NCI-H2196 (cell line): ENCODE measurements around the gene ZMIZ1.

Experiments
- DNase-seq: peaks from one replicate; lab custom pipeline; 2025; ENCODE audit not compliant: unreplicated experiment; lab: John Stamatoyannopoulos, UW

Gene ZMIZ1

DNA sequence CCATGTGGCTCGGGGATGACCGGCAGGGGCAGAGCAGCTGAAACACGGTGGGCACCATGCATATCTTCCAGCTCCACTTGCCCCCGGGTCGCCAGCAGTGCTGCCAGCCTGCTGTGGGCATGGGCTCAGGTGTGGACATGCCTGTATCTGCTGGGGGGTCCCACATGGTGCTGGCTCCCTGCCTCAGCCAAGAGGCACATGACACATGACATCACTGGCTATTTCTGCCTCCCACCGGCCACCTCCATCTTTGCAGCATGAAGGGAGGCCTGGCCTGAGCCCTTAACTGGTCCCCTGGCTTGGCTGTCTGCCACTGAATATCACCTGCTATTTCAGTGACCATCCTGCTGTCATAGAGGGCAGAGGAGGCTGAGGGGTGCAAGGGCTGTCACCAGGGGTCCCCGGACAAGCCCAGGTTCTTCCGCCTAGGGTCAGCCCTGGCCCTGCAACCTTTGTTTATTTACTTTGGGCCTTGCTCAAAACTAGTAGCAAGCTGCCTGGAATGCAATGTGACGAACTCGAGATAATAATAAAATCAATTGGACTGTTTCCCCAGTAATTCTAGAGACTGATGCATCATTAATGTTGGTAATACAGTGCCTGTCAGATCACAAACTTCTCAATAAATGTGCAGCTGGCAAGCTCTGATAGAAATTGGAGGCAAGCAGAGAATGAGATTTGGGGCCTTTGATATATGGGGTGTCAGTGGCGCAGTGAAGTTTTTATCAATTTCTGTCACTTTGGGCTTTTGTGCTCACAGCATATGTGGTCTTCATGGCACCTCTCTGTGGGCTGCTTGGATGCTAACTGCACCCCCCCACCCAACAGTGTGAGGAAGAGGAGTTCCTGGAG is 28.5 kb downstream of the ZMIZ1 start:
- DNase-seq: no peak

DNA sequence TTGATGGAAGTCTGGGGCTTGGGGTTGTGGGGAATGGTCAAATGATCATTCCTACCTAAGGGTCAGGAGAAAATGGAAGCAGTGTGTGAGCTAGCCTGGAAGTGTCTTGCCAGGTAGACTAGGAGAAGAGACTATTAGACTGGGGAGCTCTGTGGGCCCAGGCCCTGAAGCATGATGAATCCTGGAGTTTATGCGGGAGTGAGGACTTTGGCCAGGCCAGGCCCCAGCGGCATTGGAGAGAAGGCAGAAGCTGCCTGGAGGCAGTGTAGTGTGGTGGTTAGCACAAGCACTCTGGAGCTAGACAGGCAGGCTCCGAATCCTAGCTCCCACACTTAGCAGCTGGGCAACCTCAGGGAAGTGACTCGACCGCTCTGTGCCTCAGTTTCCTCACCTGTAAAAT is 29.3 kb downstream of the ZMIZ1 start:
- no peak for DNase-seq

DNA sequence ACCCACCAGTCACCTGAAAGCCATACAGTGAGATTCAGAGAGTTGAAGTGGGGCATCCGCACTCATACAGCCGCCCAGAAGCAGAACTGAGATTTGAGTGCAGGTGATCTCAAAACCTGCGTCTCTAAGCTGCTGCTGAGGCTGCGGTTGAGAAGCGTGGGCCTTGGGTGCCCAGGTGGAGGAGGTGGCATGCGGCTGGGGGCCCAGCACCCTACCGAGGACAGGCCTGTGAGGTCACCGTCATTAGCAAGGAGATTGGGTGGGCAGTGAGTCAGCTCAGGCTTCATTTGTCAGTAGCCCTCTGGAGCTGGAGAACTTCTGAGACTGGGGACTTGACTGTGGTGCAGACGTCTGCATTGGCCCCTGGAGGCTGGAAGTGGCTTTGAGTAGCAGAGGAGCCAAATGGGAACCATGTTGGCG is 29.8 kb downstream of the ZMIZ1 start:
- DNase-seq: no peak

DNA sequence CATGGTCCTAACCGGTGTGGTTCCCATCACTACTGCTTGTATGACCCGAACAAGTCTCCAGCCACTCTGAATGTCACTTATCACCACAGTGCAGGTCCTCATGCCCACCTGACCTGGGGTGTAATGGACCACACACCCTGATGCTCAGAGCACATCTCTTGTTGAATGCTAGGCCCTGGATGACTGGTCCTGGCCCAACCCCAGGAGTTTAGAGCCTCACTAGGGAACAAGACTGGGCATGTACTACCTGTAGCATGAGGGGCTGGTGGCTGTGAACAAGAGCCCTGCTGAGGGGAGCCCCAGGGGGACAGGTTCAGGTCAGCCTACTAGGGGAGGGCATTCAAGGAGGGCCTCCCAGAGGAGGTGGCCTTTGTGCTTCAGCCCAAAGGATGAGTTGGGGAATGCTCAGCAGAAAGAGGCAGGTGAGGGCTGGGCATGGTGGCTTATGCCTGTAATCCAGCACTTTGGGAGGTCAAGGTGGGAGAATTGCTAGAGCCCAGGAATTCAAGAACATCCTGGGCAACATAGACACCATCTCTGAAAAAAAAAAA is 31.2 kb downstream of the ZMIZ1 start:
- no peak for DNase-seq

DNA sequence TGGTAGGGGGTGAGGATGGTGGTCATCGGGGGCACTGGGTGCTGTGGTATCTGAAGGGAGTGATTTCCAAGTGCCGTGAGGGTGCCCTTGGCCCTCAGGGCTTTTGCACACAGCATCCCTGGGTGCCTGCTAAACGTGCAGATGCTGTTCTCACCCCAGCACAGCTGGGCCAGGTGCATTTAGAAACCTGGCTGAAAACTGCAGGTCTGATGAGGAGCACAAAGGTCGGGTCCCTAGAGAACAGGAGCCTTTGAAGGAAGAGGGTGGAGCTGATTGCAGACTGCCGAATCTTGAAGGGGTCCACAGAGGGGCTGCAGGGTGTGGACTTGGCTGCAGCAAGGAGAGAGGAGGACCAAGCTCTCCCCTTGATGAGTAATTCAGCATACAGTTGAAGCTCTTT is 32.0 kb downstream of the ZMIZ1 start:
- no peak for DNase-seq

DNA sequence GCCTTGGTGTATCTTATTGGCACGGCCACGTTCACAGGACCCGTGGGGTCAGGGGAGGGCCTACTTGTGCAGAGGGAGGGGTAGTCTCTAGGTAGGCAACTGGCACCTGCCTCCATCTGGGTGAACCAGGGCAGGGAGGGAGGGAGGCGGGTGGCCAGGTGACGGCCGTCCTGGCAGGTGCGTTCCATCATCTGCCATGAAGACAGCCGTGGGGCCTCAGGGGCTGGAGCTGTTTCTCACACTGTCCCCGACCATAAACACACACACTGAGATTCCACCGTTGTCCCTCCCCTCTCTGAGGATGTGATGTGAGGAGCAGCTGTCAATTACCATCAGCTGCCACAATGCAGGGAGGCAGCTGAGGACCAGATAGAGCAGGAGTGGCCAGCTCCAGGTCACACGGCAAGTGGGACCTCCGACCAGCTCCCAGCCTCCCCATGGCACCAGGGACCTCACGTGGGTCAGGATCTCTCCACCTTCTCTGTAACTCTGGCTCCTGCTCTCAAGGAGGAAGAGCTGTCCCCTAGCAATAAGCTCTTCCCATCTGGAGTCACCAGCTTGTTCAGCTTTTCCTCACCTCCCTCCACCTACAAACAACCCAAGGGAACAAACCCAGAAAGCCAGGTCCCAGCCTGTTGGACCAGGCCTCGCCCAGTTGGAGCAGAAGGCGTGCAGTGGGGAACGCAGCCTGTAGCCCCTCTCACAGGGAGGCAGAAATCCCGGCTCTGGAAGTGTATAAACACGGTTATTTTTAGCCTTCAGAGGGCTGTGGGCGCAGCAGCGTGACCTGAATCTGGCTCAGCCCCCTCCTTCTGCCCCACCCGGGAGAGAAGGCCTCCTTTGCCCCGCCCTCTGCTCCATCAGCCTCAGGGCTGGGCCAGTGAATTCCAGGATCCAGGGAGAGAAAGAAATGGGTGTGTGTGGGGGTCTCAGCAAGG is 33.1 kb downstream of the ZMIZ1 start:
- no peak for DNase-seq

DNA sequence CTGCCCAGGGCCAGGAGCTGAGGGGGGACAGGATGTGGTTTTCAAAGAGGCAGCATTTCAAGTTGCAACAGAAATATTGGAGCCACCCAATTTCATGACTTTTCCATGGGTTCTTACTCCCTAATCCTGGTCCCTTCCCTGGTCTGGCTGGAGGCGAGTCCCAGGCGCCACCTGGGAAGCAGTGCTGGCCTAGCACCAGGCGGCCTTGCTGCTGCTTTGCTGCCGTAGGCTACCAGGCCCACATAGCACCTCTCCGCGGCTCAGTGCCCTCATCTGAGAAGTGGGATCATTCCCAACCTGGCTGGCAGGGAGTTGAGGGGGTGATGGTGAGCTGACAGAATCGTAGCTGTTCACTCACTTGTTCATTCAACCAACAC is 33.7 kb downstream of the ZMIZ1 start:
- DNase-seq: no peak

DNA sequence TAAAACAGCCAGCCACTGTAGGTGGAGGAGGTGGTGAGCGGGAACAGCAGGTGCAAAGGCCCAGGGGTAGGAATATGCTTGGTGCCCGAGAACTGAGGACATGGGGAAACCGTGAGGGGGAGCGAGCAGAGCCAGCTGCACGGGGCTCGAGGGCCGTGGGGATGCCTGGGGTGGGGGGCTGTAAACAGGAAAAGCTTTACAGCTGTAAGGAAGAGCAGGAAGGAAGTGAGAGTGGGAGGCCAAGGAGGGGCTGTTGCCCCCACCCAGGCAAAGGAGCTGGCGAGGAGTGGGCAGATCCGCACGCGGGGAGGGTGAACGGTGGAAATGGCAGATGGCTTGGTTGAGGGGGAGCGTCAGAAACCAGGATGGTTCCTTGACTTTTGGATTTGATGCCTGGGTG is 34.4 kb downstream of the ZMIZ1 start:
- DNase-seq: no peak

DNA sequence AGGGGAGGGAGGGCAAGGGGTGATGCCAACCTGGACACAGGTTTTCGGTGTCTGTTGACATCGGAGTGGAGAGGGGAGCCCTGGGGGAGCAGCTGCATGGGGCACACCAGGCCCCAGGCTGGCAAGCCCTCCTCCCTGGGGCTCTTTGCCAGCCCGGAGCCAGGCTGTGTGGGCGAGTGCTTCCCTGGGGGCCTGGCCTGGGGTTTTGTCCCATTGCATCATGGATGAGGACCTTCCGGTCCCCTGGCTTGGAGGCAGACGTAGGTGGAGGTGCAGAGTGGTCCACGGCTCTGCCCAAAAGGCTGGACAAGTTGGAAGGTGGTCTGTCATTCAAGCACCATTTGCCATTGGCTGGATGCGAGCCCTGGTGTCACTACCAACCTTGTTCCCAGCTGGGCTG is 34.8 kb downstream of the ZMIZ1 start:
- DNase-seq: no peak

DNA sequence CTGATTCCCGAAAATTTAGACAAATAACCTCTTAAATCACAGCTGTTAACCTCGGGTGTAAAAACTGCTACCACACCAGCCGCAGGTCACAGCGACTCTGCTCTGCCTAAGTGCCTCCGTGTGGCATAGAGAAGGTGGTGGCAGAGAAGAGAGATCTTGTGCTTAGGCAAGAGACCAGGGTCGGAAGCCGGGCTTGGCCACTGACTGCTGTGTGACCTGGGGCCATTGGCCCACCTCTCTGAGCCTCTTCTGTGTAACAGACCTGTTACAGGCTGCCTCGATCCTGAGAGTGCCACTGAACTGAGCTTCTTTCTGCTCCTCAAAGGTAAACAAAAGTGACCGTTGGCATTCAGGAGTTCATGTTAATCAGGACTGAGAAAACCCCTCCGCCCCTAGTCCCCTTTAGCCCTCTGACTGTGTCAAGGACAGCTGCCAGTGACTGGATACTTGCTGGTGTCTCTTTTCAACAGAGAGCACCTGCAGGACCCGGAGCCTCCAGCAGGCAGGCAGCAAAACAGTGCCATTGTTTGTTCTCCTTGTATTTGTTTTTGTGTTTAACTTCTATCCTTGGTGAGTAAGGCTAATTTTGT is 36.5 kb downstream of the ZMIZ1 start:
- DNase-seq: no peak

DNA sequence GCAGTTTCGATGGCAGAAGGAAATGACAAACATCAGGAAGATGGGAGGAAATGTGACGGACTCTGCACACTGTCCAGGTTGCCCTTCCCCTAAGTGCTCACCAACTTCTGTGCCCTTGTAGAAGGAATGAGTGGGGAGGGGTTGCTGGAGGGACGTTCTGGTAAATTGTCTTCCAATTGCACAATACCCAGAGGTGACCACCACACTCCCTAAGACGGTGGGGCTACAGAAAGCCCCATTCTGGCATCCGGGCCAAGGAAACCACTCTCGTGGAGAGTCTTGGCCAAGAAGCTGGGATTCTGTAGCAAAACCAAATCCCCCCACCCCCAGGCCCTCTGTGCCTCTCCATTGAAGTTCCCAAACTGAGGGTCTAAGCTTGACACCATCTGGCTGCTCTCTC is 37.1 kb downstream of the ZMIZ1 start:
- no peak for DNase-seq

DNA sequence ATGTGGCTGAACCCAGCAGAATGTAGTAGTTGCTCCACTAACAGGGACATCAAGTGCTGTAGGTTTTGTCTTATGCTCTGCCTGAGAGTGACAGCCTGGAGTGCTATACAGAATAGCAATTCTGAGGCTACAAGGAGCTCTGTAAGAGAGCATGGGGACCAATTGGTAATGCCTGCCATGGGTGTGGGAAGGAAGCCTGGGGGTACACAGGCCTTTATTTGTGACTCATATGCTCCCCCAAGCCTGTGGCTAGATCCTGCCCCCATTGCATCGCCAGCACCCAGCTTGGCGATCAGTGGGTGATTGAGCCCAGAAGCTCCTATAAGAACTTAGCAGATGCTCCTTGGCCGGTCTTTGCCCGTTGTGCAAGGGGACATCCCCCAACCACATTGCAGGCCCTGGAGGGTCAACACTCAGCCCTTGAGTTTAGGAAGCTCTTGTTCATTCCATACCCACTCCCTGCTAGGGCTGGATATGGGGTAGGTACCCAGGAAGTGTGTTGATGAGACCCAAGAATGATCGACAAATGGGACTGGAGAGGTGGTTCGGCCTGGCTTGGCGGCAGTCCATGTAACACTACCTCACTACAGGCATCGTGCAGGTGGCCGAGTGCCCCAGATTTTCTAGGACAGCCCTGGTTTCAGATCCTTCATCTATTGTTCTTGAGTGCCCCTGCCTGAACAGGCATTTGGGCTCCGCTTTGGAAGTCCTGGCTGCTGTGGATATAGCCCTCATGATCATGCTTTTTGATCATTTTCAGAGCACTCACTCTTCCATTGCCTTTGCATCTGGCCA is 37.7 kb downstream of the ZMIZ1 start:
- peak; percentile 8 for DNase-seq

DNA sequence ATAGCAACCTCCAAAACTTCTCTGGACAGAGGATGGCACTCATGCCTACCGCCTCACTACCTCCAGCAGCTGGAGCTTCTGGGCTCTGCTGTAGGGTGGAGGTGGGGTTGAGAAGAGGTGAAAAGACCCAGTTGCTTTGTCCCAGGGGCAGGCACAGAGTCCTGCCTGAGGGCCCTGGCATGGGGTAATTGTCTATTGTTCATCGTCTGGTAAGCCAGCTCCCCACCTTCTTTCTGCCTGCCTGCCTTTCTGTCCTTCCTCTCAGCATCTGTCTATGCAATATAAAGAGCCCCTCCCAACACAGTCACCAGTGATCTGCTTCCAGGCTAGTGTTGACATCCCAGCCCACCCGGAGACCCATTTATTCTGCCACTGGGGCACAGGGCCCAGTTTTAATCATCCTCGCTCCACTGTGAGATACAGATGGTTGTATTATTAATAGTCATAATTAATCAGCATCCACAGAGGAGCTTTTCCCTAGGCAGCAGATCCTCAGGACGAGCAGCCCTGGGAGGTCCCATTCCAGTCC is 39.0 kb downstream of the ZMIZ1 start:
- DNase-seq: no peak

DNA sequence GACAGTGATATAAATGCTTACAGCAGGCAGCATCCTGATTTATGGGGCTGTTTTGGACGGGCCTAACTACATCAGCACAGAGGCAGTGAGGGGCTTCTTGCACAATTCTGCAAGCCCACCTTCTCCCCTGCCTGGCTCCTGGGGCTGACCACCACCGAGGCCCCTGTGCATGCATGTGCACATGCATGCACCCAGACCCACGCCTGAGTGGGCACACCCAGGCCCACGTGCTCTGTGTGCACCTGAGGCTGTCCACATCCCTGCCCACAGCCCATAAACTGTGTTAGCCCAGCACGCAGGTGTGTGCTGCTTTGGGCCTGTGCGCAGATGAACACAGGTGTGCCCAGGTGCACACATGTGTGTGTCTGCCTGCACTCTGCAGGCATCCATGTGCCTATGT is 40.0 kb downstream of the ZMIZ1 start:
- no peak for DNase-seq

DNA sequence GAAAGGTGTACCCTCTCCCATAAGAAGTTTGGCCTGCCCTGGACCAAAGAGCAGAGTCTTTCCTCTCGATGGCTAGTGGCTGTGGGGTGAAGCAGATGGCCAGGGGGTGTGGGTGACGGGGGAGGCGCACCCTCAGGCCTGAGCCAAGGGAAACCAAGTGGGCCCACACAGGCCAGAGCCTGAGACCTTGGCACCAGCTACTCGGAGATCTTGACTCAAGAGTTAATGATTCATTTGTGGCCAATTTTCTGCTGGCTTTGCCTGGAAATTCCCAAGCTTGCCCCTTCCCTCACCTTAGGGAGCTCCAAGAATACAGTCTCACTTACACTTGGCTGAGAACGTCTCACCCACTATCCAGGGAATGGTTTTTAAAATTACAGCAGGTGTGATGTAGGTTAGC is 42.7 kb downstream of the ZMIZ1 start:
- DNase-seq: no peak

DNA sequence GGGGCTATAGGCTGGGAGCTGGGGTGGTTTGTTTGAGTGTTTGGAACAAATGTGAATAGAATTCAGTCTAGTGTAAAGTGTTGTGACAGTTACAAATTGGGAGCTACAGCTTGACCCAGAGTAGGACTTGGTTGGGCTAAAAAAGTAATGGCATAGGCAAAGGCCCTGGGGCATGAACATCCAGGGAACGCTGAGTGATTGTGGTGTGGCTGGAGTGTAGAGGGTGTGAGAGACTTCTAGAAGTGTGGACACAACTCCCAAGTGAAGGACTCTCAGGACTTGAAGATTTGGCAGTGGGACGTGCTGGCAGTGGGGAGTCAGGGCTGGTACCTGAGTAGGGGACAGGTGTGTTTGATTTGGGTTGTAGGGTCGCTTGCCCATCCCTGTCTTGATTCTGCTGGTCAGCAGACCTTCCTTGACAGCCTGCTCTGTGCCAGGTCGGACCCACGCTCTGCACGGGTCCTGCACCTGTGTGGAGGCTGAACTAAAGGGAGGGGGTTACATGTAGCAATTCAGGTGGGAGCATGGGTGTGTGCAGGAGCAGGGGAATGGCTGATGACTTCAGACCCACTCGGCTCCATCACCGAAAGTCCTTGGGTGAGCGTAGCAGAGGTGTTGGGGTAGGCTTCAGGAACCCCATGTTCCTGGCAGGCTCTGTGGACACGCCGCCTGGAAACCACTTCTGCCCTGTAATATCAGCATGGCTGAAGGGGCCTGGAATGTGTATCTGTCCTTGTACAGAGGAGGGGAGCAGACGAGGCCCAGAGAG is 43.3 kb downstream of the ZMIZ1 start:
- no peak for DNase-seq

DNA sequence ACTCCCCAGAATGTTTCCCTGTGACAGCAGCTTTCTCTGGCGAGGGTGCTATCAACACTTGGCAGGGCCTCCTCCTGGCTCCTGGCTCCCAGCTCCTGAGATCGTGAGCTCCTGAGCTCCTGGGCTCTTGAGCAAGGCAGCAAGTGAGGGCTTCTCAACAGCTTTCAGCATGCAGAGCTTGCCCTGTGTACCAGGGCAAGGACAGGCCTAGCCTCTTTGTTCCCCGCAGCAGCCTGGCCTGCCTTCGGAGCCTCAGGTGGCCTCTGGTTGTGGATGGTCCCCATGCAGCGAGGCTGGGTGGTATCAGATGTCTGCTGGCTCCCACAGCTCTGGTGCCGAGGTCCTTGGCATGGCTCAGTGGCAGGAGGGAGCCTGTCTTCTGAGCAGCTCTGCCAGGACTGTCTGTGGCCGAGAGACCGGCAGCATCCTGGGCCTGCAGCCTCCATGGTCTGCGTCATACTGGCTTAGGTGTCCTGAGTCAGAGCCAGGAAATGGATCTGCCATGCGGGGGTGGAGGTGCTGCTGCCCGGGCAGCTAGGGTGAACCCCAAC is 44.2 kb downstream of the ZMIZ1 start:
- DNase-seq: no peak

DNA sequence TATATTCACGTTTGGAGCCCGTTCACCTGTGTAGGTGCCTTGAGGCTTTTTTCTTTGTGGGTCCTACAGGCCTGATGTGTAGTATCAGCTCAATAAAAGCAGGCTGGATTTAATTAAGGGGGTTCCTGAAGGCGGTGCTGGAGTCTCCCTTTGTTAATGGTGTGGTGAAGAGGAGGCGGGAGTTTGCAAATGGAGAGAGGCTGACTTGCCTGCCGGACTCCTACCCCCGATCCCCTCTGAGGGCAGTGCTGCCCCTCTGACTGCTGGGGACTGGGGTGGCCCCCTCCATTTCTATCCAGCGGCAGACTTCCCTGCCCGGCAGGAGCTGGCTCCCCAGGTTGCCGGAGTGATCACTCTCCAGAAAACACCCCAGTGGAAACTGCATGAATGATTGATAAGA is 45.1 kb downstream of the ZMIZ1 start:
- DNase-seq: no peak

DNA sequence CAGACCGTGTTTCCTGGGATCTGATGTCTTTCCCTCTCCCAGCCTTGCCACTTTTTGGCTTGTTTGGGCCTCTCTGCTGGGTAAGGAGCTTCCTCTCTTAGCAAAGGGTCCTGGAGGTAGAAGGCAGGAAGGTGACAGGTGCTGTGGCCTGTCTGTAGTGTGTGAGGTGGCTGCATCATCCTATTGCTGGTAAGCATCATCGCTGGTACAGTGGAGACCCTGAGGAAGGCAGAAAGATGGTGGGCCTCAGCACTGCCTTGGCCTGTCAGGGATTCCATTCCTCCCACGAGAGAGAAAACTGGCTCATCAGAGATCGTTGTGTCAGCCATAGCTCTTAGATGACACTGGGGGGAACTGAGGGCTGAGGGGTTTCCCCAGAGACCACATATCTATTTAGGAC is 46.5 kb downstream of the ZMIZ1 start:
- no peak for DNase-seq
